GM12878 (cell line): ENCODE data around the gene DYNLT4. TPM values are rescaled to one million over a fixed set of nuclear protein-coding genes. Genes with fewer than 3 reads are reported as not detected.

Experiments
- BRCA1 ChIP-seq: IDR thresholded peaks from 2 replicates; pipeline ENCODE4 v1.6.1; 2011; ENCODE audit warnings: low read depth, low read length, improper control_type of control experiment
- E2F4 ChIP-seq: IDR thresholded peaks from 2 replicates; pipeline ENCODE4 v1.6.1; 2012; ENCODE audit warnings: low read depth, low read length, improper control_type of control experiment
- EGR1 ChIP-seq, 2 experiments: IDR thresholded peaks; 1 replicate in 1 of 2; 2 replicates in 1 of 2; pipeline ENCODE4 v1.6.1; 2011 to 2012; ENCODE audit warnings: low read depth in 2 of 2, low read length in 2 of 2, borderline replicate concordance in 1 of 2, mild to moderate bottlenecking in 1 of 2, moderate library complexity in 1 of 2
- IKZF2 ChIP-seq, 2 experiments: fragments of 450-650 bp; IDR thresholded peaks; 2 replicates each; pipeline ENCODE4 v1.6.1; 2017; ENCODE audit warnings: mild to moderate bottlenecking in 2 of 2, moderate library complexity in 2 of 2
- IRF5 ChIP-seq: fragments of 450-650 bp; IDR thresholded peaks from 2 replicates; pipeline ENCODE4 v1.6.1; 2017; ENCODE audit warnings: borderline replicate concordance
- MLLT1 ChIP-seq: fragments of 450-650 bp; IDR thresholded peaks from 2 replicates; pipeline ENCODE4 v1.6.1; 2016; ENCODE audit warnings: mild to moderate bottlenecking
- MXI1 ChIP-seq: fragments of 150-350 bp; IDR thresholded peaks from 2 replicates; pipeline ENCODE4 v1.6.1; 2011; ENCODE audit warnings: low read depth, mild to moderate bottlenecking, inconsistent platforms, low read length, improper control_type of control experiment
- NFIC ChIP-seq: IDR thresholded peaks from 2 replicates; pipeline ENCODE4 v1.6.1; 2012; ENCODE audit warnings: low read depth, mild to moderate bottlenecking, inconsistent platforms, low read length, moderate library complexity
- POLR2A ChIP-seq: IDR thresholded peaks from 2 replicates; pipeline ENCODE4 v1.6.1; 2011; ENCODE audit warnings: low read depth, mild to moderate bottlenecking, low read length
- RAD21 ChIP-seq: IDR thresholded peaks from 2 replicates; pipeline ENCODE4 v1.6.1; 2011; ENCODE audit warnings: mild to moderate bottlenecking, low read depth, low read length, moderate library complexity; ENCODE audit not compliant: insufficient read depth
- SIN3A ChIP-seq: IDR thresholded peaks from 2 replicates; pipeline ENCODE4 v1.6.1; 2012; ENCODE audit warnings: low read depth, low read length, improper control_type of control experiment
- SPI1 ChIP-seq: IDR thresholded peaks from 2 replicates; pipeline ENCODE4 v1.6.1; 2011; ENCODE audit warnings: low read depth, mild to moderate bottlenecking, low read length, moderate library complexity, borderline replicate concordance; ENCODE audit not compliant: insufficient read depth
- TCF12 ChIP-seq: IDR thresholded peaks from 2 replicates; pipeline ENCODE4 v1.6.1; 2011; ENCODE audit warnings: low read depth, mild to moderate bottlenecking, low read length
- TCF3 ChIP-seq: IDR thresholded peaks from 2 replicates; pipeline ENCODE4 v1.6.1; 2012; ENCODE audit warnings: low read depth, mild to moderate bottlenecking, low read length, borderline replicate concordance; ENCODE audit not compliant: insufficient read depth
- USF1 ChIP-seq: IDR thresholded peaks from 2 replicates; pipeline ENCODE4 v1.6.1; 2011; ENCODE audit warnings: borderline replicate concordance, low read depth, mild to moderate bottlenecking, moderate library complexity, mixed read lengths, low read length; ENCODE audit not compliant: insufficient read depth; ENCODE audit errors: extremely low read length
- ZBTB33 ChIP-seq: fragments of 450-650 bp; IDR thresholded peaks from 2 replicates; pipeline ENCODE4 v1.6.1; 2017; ENCODE audit warnings: mild to moderate bottlenecking
- ZNF687 ChIP-seq: fragments of 450-650 bp; IDR thresholded peaks from 2 replicates; pipeline ENCODE4 v1.6.1; 2017; ENCODE audit warnings: mild to moderate bottlenecking, moderate library complexity
- ZZZ3 ChIP-seq: IDR thresholded peaks from 2 replicates; pipeline ENCODE4 v1.6.1; 2011; ENCODE audit warnings: low read depth; ENCODE audit not compliant: control insufficient read depth, insufficient read length
- polyA plus RNA-seq, 11 experiments: library from polyadenylated mRNA; depleted of rRNA in 4 of 11; unstranded in 6 of 11; stranded (reverse) in 5 of 11; fragments of >200 nt; fragmentation: Nextera tagmentation in 4 of 11; fragmentation: Illumina TruSeq in 1 of 11; extraction: Ambion mirVana in 4 of 11; extraction: Trizol in 1 of 11; gene quantifications; 1 replicate in 1 of 11; 2 replicates in 10 of 11; pipeline versions ENCODE4 v1.2.1 to v1.2.3, GENCODE V29; 2011 to 2016; ENCODE audit warnings: inconsistent platforms in 2 of 11, missing spikeins in 2 of 11, low read depth in 1 of 11
- total RNA-seq, 4 experiments: library from RNA; depleted of rRNA in 3 of 4; stranded (reverse); fragments of >200 nt in 3 of 4; fragmentation: Illumina TruSeq in 1 of 4; extraction: Trizol in 1 of 4; gene quantifications; 2 replicates each; pipeline versions ENCODE4 v1.2.1 to v1.2.3, GENCODE V29; 2013 to 2021

The DYNLT4 gene
- total and polyA plus RNA-seq, 10 of the 15 experiments (the other 5 are each of a cell fraction or from before 2014, with no cell fraction given), result 0.23 to 0.28 TPM; not detected in 8

GRCh38 chr1:44786138-44786840 lies 20.9 kb downstream of the DYNLT4 start (continued):
- peak; percentile 67 for TF ChIP-seq USF1
- no peak for TF ChIP-seq NFIC
- 0 out of 2 replicates have a peak, but pooled peaks have one; percentile 42 for TF ChIP-seq SIN3A
- TF ChIP-seq IKZF2 (IDR thresholded peaks at IDR 0.05), result peak; percentile 61 to 81; a peak in 3 of 4 replicates
- peak; percentile 74 for TF ChIP-seq MXI1
- TF ChIP-seq MLLT1, result no peak
- TF ChIP-seq BRCA1, result no peak
- TF ChIP-seq POLR2A, result peak; percentile 76
- TF ChIP-seq ZNF687, result peak; percentile 95
- TF ChIP-seq TCF3, result peak; percentile 89
- no peak for TF ChIP-seq EGR1 (IDR thresholded peaks at IDR 0.05; ENCODE audit: borderline replicate concordance in 1 of 2, low read depth in 2 of 2, low read length in 2 of 2)
- TF ChIP-seq SPI1, result 0 out of 2 replicates have a peak, but pooled peaks have one; percentile 4
- no peak for TF ChIP-seq IRF5
- peak; percentile 65 for TF ChIP-seq RAD21
- TF ChIP-seq E2F4, result no peak
- TF ChIP-seq TCF12, result peak; percentile 74; the same call in 1 of the 2 replicates
- no peak for TF ChIP-seq ZZZ3
- 0 out of 2 replicates have a peak, but pooled peaks have one; percentile 9 for TF ChIP-seq ZBTB33
